ENCODE data around the gene LITAFD. TPM values are rescaled to one million over a fixed set of nuclear protein-coding genes. Genes with fewer than 3 reads are reported as not detected.
"Not testable (repeated sequence)": the region's sequence is repeated elsewhere in the genome, so short reads cannot be mapped to it uniquely, and the experiment has no call there.

The LITAFD gene
- total and polyA plus RNA-seq, 3 donors from 2014 or later: 2.2 to 10.5 (median 3.8) TPM

- no peak overlapping the region for H3K27ac ChIP-seq
- intact Hi-C loops (cut with DNase I; ENCODE audit: low total_unique reads): no loop called here
- no peaks in the 10 kb centered on the region for H3K4me1 ChIP-seq
- no peaks in the 10 kb centered on the region for H3K36me3 ChIP-seq (ENCODE audit: low read depth, missing control alignments)
- H3K27me3 ChIP-seq: no peaks in the 10 kb centered on the region
- WGBS, 2 donors: 80 to 100% methylated on average over 1 of the region's 1 CpG
- no peaks in the 10 kb centered on the region for H3K9me3 ChIP-seq
- no peak overlapping the region for H3K4me3 ChIP-seq
- no peak for TF ChIP-seq POLR2A (IDR thresholded peaks at IDR 0.05)
- TF ChIP-seq CTCF (IDR thresholded peaks at IDR 0.05): no peak
- DNase-seq: no peak
Observed at GRCh38 chr16:8910811-8911210, 28.7 kb downstream of the LITAFD start.

GRCh38 chr16:8912793-8913192 lies 30.6 kb downstream of the LITAFD start:
- no peaks in the 10 kb centered on the region for H3K4me1 ChIP-seq
- no peaks in the 10 kb centered on the region for H3K27me3 ChIP-seq
- DNase-seq: no peak
- WGBS, 2 donors: 95 to 96% methylated on average over 4 of the region's 4 CpGs
- H3K36me3 ChIP-seq (ENCODE audit: low read depth, missing control alignments): no peaks in the 10 kb centered on the region
- no peak overlapping the region for H3K4me3 ChIP-seq
- intact Hi-C loops (cut with DNase I; ENCODE audit: low total_unique reads): no loop called here
- TF ChIP-seq POLR2A (IDR thresholded peaks at IDR 0.05) (no peak), CTCF (IDR thresholded peaks at IDR 0.05) (no peak)
- H3K27ac ChIP-seq: no peak overlapping the region
- H3K9me3 ChIP-seq: no peaks in the 10 kb centered on the region

GRCh38 chr16:8914098-8914497 lies 31.9 kb downstream of the LITAFD start:
- Histone ChIP-seq H3K9me3 (no peaks in the 10 kb centered on the region), H3K27ac (no peak overlapping the region), H3K27me3 (no peaks in the 10 kb centered on the region), H3K4me1 (no peaks in the 10 kb centered on the region), H3K36me3 (ENCODE audit: low read depth, missing control alignments) (no peaks in the 10 kb centered on the region), H3K4me3 (no peak overlapping the region)
- DNase-seq: no peak
- WGBS, 2 donors: 92 to 97% methylated on average over 3 of the region's 3 CpGs
- TF ChIP-seq POLR2A (IDR thresholded peaks at IDR 0.05) (no peak), CTCF (IDR thresholded peaks at IDR 0.05) (no peak)
- intact Hi-C loops (cut with DNase I; ENCODE audit: low total_unique reads): no loop called here

GRCh38 chr16:8915722-8916301 lies 33.7 kb downstream of the LITAFD start:
- intact Hi-C loops (cut with DNase I; ENCODE audit: low total_unique reads): no loop called here
- DNase-seq: no peak
- no peak overlapping the region for H3K27ac ChIP-seq
- no peaks in the 10 kb centered on the region for H3K4me1 ChIP-seq
- H3K9me3 ChIP-seq: no peaks in the 10 kb centered on the region
- no peaks in the 10 kb centered on the region for H3K27me3 ChIP-seq
- TF ChIP-seq POLR2A (IDR thresholded peaks at IDR 0.05) (no peak), CTCF (IDR thresholded peaks at IDR 0.05) (no peak)
- no peaks in the 10 kb centered on the region for H3K36me3 ChIP-seq (ENCODE audit: low read depth, missing control alignments)
- 90 to 92% methylated on average over 7 of the region's 7 CpGs for WGBS, 2 donors
- no peak overlapping the region for H3K4me3 ChIP-seq

- DNase-seq: no peak
- Histone ChIP-seq H3K36me3 (ENCODE audit: low read depth, missing control alignments) (no peaks in the 10 kb centered on the region), H3K4me3 (no peak overlapping the region), H3K27ac (no peak overlapping the region), H3K27me3 (no peaks in the 10 kb centered on the region), H3K9me3 (no peaks in the 10 kb centered on the region), H3K4me1 (no peaks in the 10 kb centered on the region)
- no peak for TF ChIP-seq POLR2A (IDR thresholded peaks at IDR 0.05)
- TF ChIP-seq CTCF (IDR thresholded peaks at IDR 0.05): no peak
- WGBS, 2 donors: 61 to 81% methylated on average over 5 of the region's 5 CpGs
- intact Hi-C loops (cut with DNase I; ENCODE audit: low total_unique reads): no loop called here
Observed at GRCh38 chr16:8916541-8917225, 34.5 kb downstream of the LITAFD start.

- intact Hi-C loops (cut with DNase I; ENCODE audit: low total_unique reads); H3K4me1 ChIP-seq; H3K9me3 ChIP-seq; H3K36me3 ChIP-seq (ENCODE audit: low read depth, missing control alignments); DNase-seq; H3K27me3 ChIP-seq; H3K27ac ChIP-seq; H3K4me3 ChIP-seq: not testable (repeated sequence)
- WGBS, 2 donors: 89 to 94% methylated on average over 10 of the region's 10 CpGs
Observed at GRCh38 chr16:8917336-8917735, 35.2 kb downstream of the LITAFD start.

Data from testis (tissue), 3 donors.